ENCODE data around the gene PLA2G4A.
"Not testable (repeated sequence)": the region's sequence is repeated elsewhere in the genome, so short reads cannot be mapped to it uniquely, and the experiment has no call there.

Gene PLA2G4A

DNA sequence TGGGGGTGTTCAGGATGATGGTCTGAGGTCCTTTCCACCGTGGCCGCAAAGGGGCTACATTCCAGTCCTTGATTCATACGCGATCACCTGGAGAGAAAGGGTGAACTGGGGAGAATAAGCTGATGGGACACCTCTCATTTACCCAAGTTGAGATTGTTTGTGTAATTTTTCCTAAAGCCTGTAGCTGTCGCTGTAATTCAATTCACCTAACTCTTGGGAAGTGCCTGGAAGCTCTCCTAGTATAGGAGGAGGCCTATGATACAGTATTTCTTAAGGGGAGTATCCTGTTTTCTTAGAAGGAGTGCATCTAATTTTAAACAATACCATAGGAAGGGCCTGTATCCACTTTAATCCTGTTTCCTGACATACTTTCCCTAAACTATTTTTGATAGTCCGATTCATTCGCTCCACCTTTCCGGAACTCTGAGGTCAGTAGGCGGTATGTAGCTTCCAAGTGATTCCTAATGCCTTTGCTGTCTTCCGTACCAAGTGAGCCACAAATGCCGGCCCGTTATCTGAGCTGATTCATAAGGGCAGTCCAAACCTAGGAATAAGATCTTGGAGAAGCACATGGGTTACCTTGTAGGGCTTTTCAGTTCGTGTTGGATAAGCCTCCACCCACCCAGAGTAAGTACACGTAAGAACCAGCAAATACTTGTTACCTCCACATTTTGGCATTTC is 88.5 kb downstream of the PLA2G4A start:
- not testable (repeated sequence) for DNase-seq (ENCODE audit: low read depth in 3 of 3, low spot score in 1 of 3)

GRCh38 chr1:186921386-186921785 is 92.6 kb downstream of the PLA2G4A start:
- not testable (repeated sequence) for DNase-seq (ENCODE audit: low read depth in 3 of 3, low spot score in 1 of 3)

GRCh38 chr1:186922814-186923213 is 94.1 kb downstream of the PLA2G4A start:
- not testable (repeated sequence) for DNase-seq (ENCODE audit: low read depth in 3 of 3, low spot score in 1 of 3)

DNA sequence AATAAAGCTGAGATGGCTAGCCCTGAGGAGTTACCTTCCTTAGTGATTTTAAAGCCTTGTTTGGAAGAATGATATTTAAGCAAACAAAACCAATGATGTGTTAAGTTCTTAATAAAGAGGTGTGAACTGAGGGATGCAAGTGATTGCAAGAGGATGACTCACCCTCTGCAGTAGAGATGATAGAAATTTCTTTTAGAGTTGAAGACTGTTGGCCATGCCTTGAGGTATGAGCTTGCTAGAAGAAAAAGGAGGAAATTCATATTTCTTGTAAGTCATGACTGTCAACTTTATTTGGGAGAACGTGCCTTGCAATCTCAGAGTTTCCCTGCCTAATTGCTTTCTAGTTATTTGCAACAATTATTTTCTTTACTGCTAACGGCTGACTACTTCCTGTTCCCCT is 94.7 kb downstream of the PLA2G4A start:
- DNase-seq (ENCODE audit: low read depth in 3 of 3, low spot score in 1 of 3), result no peak

DNA sequence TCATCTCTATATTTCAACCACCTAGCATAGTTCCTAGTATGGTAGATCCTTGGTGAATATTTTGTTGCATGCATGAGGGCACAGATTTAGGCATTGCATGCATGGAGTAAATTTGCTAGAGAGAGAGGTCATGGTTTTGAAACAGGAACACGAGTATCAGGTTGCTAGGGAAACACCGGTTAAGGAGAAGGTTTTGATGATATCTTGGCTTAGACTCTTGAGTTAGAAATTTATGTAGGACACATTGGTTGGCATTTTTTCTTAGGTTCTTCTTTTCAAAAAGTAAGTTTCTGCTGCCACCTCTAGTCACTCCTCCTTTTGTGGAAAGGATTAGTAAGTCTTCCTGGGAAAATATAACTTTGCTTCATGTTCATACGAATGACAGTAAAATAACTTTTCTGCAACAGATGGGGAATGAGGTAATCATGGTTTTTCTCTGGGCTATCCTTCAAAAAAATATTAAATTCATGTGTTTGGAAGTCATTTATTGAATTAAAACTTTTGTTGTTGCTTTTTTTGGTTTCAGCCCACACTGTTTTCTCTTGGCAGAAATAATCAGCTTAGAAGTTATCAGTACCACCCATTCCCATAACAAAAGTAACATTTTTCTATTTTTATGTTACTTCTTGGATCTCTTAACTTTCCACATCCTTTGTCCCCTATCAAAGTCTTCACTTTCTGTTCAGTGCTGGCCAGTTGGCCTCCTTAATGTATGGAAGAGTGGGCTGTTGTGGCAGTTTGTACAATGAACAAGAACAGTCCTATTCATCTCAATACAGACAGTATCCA is 97.3 kb downstream of the PLA2G4A start:
- no peak for DNase-seq (ENCODE audit: low read depth in 3 of 3, low spot score in 1 of 3)

- no peak for DNase-seq (ENCODE audit: low read depth in 3 of 3, low spot score in 1 of 3)
These were observed 99.1 kb downstream of the PLA2G4A start for GRCh38 chr1:186927884-186928283.

- DNase-seq (ENCODE audit: low read depth in 3 of 3, low spot score in 1 of 3), result no peak
These were observed 101.5 kb downstream of the PLA2G4A start for GRCh38 chr1:186930238-186930637.

DNA sequence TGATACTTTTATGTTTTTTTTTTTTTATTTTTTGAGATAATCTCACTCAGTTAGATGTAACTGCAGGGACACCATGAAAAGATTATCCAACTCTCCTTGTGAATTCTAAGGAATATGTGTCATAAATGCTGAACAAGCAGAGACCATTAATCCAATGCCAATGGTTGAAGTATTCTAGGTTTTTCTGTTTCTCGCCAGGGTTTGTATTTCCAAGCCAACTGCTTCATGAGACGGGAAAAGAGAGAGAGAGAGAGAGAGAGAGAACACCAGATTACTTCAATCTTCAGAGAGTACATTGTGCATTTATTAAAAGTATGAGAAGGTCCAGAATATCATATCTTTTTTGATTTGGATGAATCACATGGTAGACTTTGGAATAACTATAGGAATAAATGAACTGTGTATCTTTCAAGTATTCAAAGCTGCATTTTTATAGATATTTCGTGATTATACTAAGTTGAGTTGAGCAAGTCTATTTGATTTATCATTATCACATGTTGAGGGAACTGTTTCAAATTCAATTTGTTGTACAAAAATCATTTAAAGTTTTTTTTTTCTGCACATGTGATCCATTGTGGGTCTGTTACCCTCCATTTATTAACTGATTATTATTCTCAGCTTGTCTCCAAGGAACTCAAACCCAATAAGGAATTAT is 108.4 kb downstream of the PLA2G4A start:
- no peak for DNase-seq (ENCODE audit: low read depth in 3 of 3, low spot score in 1 of 3)

DNA sequence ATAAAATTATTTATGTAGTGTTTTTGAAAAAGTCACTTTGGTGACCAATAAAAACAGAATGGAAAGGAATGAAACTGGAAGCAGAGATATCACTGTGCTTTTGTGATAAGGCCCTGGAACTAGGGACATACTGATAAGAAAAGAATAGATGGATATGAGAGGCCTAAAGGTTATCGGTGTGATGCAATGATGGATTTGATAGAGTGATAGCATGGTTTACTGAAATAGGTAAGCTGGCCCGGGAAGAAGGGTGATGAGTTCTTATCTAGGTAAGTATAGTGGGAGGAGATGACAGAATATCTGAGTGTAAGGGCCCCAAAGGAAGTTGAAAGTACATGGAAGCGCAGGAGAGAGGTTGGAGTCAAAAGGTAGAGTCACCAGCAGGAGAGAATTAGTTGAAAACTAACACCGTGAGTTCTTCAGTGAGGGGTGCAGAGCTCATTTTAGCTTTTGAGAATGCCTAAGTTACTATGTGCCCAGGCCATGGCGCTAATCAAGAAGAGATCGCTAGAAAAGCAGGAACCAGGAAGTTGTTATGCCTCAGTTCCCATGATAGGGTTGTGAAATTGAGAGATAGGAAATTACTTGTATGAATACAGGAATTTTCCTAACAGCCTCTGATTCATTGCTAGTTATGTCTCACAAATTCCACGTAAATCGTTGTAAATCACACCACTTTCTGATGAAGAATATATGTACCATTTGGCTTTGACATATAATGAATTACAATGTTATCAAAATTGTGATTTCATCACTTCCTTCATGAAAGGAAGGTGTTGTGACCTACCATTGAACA is 115.3 kb downstream of the PLA2G4A start:
- DNase-seq (ENCODE audit: low read depth in 3 of 3, low spot score in 1 of 3), result no peak

DNA sequence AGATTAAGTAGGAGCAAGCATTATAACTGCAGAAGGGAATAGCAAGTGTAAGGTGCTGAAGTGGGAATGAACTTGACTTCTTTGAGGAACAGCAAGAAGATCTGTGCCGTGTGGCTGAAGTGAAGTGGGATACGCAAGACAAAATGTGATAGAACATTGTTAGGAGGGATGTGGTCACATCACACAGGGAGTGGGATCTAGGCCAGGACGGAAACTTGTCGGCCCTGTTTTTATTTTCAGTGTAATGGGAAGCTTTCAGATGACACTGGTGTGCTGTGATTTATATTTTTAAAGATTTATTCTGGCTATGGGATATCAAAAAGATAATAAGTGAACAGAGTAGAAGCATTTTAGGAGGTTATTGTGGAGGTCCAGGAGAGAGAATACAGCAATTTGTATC is 116.4 kb downstream of the PLA2G4A start:
- DNase-seq (ENCODE audit: low read depth in 3 of 3, low spot score in 1 of 3), result no peak

GRCh38 chr1:186948535-186948934 is 119.8 kb downstream of the PLA2G4A start:
- no peak for DNase-seq (ENCODE audit: low read depth in 3 of 3, low spot score in 1 of 3)

DNA sequence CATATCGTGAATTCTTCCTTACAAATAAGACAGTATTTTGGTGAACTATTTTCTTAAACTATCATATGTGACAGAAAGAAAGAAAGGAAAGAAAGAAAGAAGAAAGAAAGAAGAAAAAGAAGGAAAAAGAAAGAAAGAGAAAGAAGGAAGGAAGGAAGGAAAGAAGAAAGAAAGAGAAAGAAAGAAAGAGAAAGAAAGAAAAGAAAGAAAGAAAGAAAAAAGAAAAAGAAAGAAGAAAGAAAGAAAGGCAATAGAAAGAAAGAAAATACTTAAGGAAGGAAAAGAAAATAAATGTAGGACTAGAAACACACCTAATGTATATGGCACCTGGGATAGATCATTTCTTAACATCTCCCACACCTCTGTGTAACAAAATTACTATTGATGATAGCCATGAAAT is 120.4 kb downstream of the PLA2G4A start:
- DNase-seq (ENCODE audit: low read depth in 3 of 3, low spot score in 1 of 3), result no peak

DNA sequence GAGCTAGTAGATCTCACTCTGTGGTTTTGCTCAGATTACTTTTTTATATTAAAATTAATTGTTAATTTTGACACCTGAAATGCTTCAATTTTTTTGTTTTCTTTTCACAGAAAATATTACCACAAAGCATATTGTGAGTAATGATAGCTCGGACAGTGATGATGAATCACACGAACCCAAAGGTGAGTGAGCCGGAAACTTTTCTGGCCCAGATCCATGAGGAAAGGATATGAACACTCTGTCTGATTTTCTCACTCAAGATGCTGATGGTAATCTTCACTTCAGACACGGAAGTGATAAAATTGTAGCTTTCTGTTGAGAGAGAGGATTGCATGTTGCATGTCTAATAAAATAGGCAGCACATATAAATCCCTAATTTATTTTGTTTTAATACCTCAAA is 121.8 kb downstream of the PLA2G4A start:
- DNase-seq (ENCODE audit: low read depth in 3 of 3, low spot score in 1 of 3), result no peak

- DNase-seq (ENCODE audit: low read depth in 3 of 3, low spot score in 1 of 3), result no peak
These were observed 125.1 kb downstream of the PLA2G4A start for GRCh38 chr1:186953876-186954275.

DNA sequence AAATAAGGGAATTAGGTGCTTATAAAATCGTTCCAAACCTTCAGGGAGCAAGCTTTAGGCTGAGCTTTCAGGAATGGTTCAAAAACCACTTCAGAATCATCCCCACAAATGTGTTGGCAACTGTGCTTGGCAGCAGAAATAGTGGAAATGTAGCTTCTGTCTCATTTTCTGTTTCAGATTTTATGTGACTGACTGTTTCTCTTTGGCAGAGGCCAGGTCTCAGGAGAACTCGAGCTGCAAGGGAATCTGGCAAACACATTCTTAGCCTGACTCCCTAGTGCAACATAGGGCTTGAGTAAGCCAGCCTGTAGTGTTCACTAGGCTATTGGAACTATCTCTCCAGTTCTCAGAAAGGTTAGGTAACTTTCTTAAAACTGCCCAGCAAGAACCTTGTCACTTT is 128.6 kb downstream of the PLA2G4A start:
- no peak for DNase-seq (ENCODE audit: low read depth in 3 of 3, low spot score in 1 of 3)

DNA sequence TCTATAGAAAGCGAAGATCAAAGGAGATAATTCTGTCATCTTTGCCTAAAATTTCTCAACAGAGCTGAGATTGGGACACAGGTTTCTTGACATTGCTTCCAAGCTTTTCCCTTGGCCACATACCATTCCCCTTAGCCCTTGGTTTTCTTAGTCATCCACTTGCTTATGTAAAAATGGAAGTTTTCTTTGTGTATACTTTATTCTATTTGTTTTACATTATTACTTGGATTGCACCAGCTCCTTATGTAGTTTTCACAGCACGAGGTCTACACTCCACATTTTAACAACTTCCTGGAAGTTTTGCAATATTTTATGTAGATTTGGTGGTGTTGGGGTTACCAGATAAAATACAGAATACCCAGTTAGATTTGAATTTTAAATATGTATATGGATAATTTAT is 129.8 kb downstream of the PLA2G4A start:
- no peak for DNase-seq (ENCODE audit: low read depth in 3 of 3, low spot score in 1 of 3)

GRCh38 chr1:186960861-186961260 is 132.1 kb downstream of the PLA2G4A start:
- DNase-seq (ENCODE audit: low read depth in 3 of 3, low spot score in 1 of 3), result no peak

- DNase-seq (ENCODE audit: low read depth in 3 of 3, low spot score in 1 of 3), result no peak
These were observed 137.1 kb downstream of the PLA2G4A start for GRCh38 chr1:186965847-186966246.

DNA sequence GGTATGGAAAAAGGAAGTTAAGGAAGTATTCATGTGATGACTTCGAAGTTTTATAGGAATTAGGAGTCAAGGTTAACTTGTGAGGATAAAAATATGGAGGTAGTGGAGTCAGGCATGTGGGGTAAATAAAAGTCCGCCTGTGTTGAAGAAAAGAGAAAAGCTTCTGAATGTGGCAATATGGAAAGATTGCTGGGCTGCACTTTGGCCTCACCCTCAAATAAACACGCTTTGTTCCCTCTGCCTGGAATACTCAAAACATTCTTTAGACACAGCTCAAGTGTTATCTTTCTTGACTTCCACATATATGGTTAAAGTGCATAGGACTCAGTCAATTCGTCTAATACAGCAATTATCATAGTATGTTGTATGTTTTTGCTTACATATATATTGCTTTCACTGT is 137.7 kb downstream of the PLA2G4A start:
- DNase-seq (ENCODE audit: low read depth in 3 of 3, low spot score in 1 of 3), result no peak

DNA sequence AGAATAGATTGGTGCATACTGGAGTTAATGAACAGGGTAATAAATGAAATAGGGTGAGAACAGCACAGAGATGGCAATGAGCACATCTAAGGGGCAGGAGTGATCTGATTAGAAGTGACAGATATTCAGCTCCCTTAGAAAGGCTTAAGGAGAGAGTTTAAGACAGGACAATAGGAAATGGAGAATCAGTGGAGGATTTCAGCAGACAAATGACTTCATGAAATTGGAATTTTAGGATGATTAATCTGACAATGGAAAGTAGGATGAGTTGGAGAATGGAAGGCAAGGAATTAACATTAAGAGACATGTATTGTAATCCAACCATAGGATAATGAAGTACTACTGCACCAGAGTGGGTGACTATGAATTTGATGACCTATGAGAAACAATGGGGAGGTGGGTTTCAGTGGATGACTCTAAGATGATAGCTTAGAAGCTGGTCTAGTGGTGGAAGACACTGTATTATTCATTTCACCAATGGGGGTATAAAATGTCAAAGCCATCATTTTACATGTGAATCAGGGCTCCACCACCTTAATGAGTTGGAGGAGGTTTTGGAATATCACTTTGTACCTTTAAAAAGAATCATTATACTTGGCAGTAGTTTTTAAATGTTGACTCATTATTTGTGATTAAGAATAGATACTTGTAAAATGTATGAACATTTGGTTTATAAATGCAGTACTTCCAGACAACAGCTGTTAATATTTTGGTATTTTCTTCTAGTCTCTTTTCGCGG is 139.1 kb downstream of the PLA2G4A start:
- DNase-seq (ENCODE audit: low read depth in 3 of 3, low spot score in 1 of 3), result no peak

DNA sequence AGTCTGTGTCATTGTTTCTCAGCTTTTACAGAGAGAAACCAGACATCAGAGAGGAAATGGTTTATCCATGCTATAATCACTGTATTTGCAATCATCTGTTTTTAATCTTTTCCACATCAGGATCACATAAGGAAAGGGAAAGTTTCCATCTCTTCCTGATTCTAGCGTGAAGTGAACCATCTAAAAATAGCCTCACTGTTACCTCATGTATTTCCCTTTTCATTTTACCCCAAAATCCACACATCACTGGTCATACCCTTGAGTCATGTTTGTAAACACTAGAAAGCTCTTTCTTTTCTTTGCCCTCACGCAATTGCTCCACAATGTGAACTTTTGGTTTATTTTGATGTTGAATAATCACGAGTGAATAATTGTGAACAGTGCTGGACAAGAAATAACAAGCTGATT is 146.0 kb downstream of the PLA2G4A start:
- no peak for DNase-seq (ENCODE audit: low read depth in 3 of 3, low spot score in 1 of 3)

Measured in stimulated activated CD4-positive, alpha-beta T cell treated with anti-CD3 and anti-CD28 coated beads, TNF-alpha, amount 100 ng/mL, for 1 hour (primary cell).